ENCODE data around the gene GPC5. TPM values are rescaled to one million over a fixed set of nuclear protein-coding genes. Genes with fewer than 3 reads are reported as not detected.

Gene GPC5
- total RNA-seq, 4 donors from 2014 or later, result 0.24 to 30.8 (median 1.8) TPM; not detected in 1

DNA sequence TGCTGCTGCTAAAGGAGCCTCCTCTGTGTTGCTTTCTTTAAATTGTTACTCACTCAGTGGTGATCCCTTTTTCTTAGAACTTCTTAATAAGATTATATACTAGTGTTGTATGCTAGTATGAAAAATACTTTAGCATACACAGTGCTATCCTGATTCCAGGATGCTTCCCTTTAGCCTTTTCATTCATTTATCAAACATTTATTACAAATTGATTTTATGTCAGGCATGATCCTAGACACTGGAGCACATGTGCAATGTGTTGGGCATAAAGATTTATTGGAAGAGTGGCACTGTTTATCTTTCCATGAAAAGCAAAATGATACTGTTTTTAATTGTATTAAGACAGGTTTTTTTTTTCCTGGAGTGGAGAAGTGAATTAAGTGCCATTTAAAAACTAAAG lies 249.6 kb downstream of the GPC5 start:
- intact Hi-C loops (cut with DNase I; ENCODE audit: low total_unique reads), result no loop called here
- Histone ChIP-seq H3K9me3 (no peaks in the 10 kb centered on the region), H3K27me3 (no peaks in the 10 kb centered on the region), H3K27ac (no peak overlapping the region), H3K4me1 (no peaks in the 10 kb centered on the region), H3K36me3 (no peaks in the 10 kb centered on the region), H3K4me3 (no peak overlapping the region)
- DNase-seq, result no peak
- TF ChIP-seq, protein P1, sequence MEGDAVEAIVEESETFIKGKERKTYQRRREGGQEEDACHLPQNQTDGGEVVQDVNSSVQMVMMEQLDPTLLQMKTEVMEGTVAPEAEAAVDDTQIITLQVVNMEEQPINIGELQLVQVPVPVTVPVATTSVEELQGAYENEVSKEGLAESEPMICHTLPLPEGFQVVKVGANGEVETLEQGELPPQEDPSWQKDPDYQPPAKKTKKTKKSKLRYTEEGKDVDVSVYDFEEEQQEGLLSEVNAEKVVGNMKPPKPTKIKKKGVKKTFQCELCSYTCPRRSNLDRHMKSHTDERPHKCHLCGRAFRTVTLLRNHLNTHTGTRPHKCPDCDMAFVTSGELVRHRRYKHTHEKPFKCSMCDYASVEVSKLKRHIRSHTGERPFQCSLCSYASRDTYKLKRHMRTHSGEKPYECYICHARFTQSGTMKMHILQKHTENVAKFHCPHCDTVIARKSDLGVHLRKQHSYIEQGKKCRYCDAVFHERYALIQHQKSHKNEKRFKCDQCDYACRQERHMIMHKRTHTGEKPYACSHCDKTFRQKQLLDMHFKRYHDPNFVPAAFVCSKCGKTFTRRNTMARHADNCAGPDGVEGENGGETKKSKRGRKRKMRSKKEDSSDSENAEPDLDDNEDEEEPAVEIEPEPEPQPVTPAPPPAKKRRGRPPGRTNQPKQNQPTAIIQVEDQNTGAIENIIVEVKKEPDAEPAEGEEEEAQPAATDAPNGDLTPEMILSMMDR (IDR thresholded peaks at IDR 0.05), result no peak
- no peak for TF ChIP-seq POLR2A (IDR thresholded peaks at IDR 0.05)

DNA sequence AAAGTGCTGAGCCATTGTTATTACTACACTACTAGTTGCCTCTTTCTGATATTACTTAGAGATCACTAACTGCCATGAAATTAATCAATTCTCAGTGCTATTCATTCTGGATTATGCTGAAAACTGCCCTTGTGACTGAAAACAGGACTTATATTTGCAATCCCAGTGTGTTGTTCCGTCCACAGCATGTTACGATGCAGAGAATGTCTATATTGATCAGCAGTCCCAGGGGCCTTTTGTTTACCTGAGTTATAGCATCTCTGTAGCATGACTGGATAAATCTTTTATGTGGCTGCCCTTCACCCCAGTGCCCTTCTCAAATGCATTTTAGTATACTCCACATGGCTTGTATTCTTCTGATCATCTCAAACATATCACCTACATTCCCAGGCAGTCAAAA lies 251.0 kb downstream of the GPC5 start:
- intact Hi-C loops (cut with DNase I; ENCODE audit: low total_unique reads), result no loop called here
- no peaks in the 10 kb centered on the region for H3K9me3 ChIP-seq
- H3K27me3 ChIP-seq, result no peaks in the 10 kb centered on the region
- H3K4me3 ChIP-seq, result no peak overlapping the region
- no peaks in the 10 kb centered on the region for H3K36me3 ChIP-seq
- no peak overlapping the region for H3K27ac ChIP-seq
- H3K4me1 ChIP-seq, result no peaks in the 10 kb centered on the region
- TF ChIP-seq, protein P1 (IDR thresholded peaks at IDR 0.05), result no peak
- TF ChIP-seq POLR2A (IDR thresholded peaks at IDR 0.05), result no peak
- no peak for DNase-seq

DNA sequence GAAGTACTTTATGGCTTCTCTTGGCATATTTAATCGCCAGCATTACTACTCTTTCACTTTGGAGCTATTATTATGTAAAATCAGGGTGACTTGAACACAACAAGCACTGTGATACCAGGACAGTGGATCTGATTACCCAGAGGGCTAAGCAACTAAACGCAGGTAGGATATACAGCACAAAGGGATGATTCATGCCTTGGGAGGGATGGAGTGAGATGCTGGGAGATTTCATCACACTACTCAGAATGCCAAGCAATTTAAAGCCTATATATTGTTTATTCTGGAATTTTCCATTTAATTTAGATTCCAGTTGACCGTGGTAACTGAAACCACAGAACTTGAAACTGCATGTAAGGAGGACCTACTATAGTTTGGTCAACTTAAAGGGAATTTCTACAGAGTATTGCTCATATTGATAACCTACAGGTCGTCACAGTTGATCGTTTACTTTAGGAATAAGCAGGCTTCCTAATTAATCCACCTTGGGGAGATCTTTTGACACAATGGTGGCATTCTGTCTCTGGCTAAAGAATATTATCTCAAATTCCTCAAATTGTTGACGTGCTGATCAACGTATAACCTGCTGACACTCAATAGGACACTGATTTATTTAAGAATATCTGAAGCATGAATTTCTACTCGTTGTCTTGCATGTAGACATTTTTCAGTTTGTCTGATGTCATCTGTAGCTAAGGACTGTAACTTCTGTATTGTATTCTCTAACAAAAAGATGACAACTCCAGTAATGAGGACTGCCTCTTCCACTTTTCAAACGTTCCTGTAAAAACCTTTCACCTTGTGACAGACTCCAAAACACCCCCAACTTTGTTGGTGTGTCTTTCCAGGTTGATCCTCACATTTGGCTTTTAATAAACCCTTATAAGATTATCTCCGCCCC lies 254.2 kb downstream of the GPC5 start:
- no peaks in the 10 kb centered on the region for H3K36me3 ChIP-seq
- no peak for DNase-seq
- no peaks in the 10 kb centered on the region for H3K27me3 ChIP-seq
- H3K9me3 ChIP-seq, result no peaks in the 10 kb centered on the region
- H3K4me3 ChIP-seq, result no peak overlapping the region
- TF ChIP-seq POLR2A (IDR thresholded peaks at IDR 0.05), result no peak
- TF ChIP-seq, protein P1 (IDR thresholded peaks at IDR 0.05), result no peak
- no peaks in the 10 kb centered on the region for H3K4me1 ChIP-seq
- no peak overlapping the region for H3K27ac ChIP-seq
- intact Hi-C loops (cut with DNase I; ENCODE audit: low total_unique reads), result no loop called here

DNA sequence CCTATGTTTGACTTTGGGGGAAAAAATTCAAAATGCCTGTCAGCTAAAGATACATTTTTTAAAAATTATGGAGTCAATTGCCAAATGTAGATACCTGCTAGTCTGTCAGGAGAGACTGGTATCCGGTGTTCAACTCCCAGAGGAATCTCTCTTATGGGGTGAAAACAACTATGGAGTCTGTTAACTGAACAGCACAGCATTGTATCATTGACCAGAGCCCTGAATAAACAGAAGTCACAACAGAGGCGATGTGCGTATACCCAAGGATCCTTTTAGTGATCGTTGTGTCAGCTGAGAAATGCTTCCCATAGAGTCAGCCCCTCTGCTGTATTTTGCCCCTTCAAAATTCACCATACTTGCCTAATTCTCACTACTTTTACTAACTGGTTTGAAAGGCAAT lies 257.3 kb downstream of the GPC5 start:
- intact Hi-C loops (cut with DNase I; ENCODE audit: low total_unique reads), result no loop called here
- Histone ChIP-seq H3K4me1 (no peaks in the 10 kb centered on the region), H3K36me3 (no peaks in the 10 kb centered on the region), H3K9me3 (no peaks in the 10 kb centered on the region), H3K27ac (no peak overlapping the region), H3K4me3 (no peak overlapping the region), H3K27me3 (no peaks in the 10 kb centered on the region)
- DNase-seq, result no peak
- TF ChIP-seq, protein P1 (IDR thresholded peaks at IDR 0.05), result no peak
- TF ChIP-seq POLR2A (IDR thresholded peaks at IDR 0.05), result no peak

DNA sequence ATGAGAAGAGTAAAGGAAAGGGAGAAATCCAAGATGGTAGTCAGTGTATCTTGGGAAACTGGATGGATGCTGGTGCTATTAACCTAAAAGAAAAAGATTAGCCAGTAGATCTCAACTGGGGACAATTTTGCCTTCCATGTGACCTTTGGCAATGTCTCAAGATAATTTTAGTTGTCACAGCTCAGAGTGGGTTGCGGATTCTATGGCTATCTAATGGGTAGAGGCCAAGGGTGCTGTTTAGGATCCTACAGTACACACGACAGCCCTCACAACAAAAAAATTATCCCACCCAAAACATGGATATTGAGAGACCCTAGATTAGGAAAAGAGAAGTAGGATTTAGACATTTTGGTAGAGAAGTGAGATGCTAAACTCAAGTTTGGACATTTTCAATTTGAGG lies 258.9 kb downstream of the GPC5 start:
- Histone ChIP-seq H3K36me3 (no peaks in the 10 kb centered on the region), H3K27ac (no peak overlapping the region), H3K9me3 (no peaks in the 10 kb centered on the region), H3K4me1 (no peaks in the 10 kb centered on the region), H3K4me3 (no peak overlapping the region), H3K27me3 (no peaks in the 10 kb centered on the region)
- no peak for DNase-seq
- intact Hi-C loops (cut with DNase I; ENCODE audit: low total_unique reads), result no loop called here
- TF ChIP-seq POLR2A (IDR thresholded peaks at IDR 0.05), result no peak
- TF ChIP-seq, protein P1 (IDR thresholded peaks at IDR 0.05), result no peak

All from uterus (tissue), 4 donors.